Activated naive CD8-positive, alpha-beta T cell treated with anti-CD3 and anti-CD28 coated beads, Interleukin-2, amount 10 ng/mL, durations not matched to agents 7 days and 5 days (primary cell): ENCODE measurements around the gene IRAK1BP1. TPM values are rescaled to one million over a fixed set of nuclear protein-coding genes. Genes with fewer than 3 reads are reported as not detected.
"Not testable (repeated sequence)": the region's sequence is repeated elsewhere in the genome, so short reads cannot be mapped to it uniquely, and the experiment has no call there.

Experiments
- ATAC-seq: fragments of 150-1000 bp; cut with Tn5 transposase; one replicate; pipeline ENCODE4 v1.10.0; 2021; ENCODE audit warnings: low read depth, moderate library complexity
- POLR2A ChIA-PET: fragments of 350-600 bp; sonication (Branson Sonifier 250); formaldehyde crosslinking; loops from one replicate; lab custom pipeline; 2021; ENCODE audit warnings: antibody characterized with exemption; lab: Charles Lee
- DNase-seq: peaks from one replicate; pipeline ENCODE4 v3.0.0; 2021
- H3K27ac Mint-ChIP-seq: one replicate; pipeline ENCODE4 v1.8.0; 2022; ENCODE audit warnings: mild to moderate bottlenecking, mixed read lengths
- H3K27me3 Mint-ChIP-seq: one replicate; pipeline ENCODE4 v1.8.0; 2022; ENCODE audit warnings: mild to moderate bottlenecking, moderate library complexity, mixed read lengths
- H3K36me3 Mint-ChIP-seq: one replicate; pipeline ENCODE4 v1.8.0; 2021; ENCODE audit warnings: mild to moderate bottlenecking, mixed read lengths
- H3K4me1 Mint-ChIP-seq: one replicate; pipeline ENCODE4 v1.8.0; 2021; ENCODE audit warnings: mixed read lengths
- H3K4me3 Mint-ChIP-seq: one replicate; pipeline ENCODE4 v1.8.0; 2022; ENCODE audit warnings: mild to moderate bottlenecking, moderate library complexity, mixed read lengths
- H3K9me3 Mint-ChIP-seq: one replicate; pipeline ENCODE4 v1.8.0; 2021; ENCODE audit warnings: mixed read lengths
- total RNA-seq, 2 experiments: library from RNA; stranded (reverse); gene quantifications; one replicate each; pipeline ENCODE4 v1.2.3, GENCODE V29; 2021

The IRAK1BP1 gene
- total RNA-seq, 2 experiments from 2014 or later: 3.0 to 3.1 TPM

- H3K36me3 Mint-ChIP-seq: peaks cover 1% of the 10 kb centered on the region
- no peaks in the 10 kb centered on the region for H3K9me3 Mint-ChIP-seq
- DNase-seq (peak; percentile 49), ATAC-seq (peak; percentile 84)
- H3K27me3 Mint-ChIP-seq: peaks cover 22% of the 10 kb centered on the region
- H3K4me1 Mint-ChIP-seq: peaks cover 6% of the 10 kb centered on the region
- peak overlapping the region; percentile 77 for H3K4me3 Mint-ChIP-seq
- no peak overlapping the region for H3K27ac Mint-ChIP-seq
- POLR2A ChIA-PET: interaction anchor here (1.1 kb wide), 1 partner anchor 168 kb away, joined by 4 read pairs; the partner anchor contains the start of gene PHIP
Observed at GRCh38 chr6:78910591-78911171, 43.3 kb downstream of the IRAK1BP1 start.

GRCh38 chr6:78911218-78911940, 44.0 kb downstream of the IRAK1BP1 start:
- DNase-seq (no peak), ATAC-seq (no peak)
- no peak overlapping the region for H3K27ac Mint-ChIP-seq
- H3K36me3 Mint-ChIP-seq: peaks cover 1% of the 10 kb centered on the region
- peaks cover 6% of the 10 kb centered on the region for H3K4me1 Mint-ChIP-seq
- POLR2A ChIA-PET: interaction anchor here (1.1 kb wide), 1 partner anchor 167 kb away, joined by 4 read pairs; the partner anchor contains the start of gene PHIP
- H3K4me3 Mint-ChIP-seq: peak overlapping the region; percentile 77
- peaks cover 22% of the 10 kb centered on the region for H3K27me3 Mint-ChIP-seq
- peaks cover 2% of the 10 kb centered on the region for H3K9me3 Mint-ChIP-seq

- Mint-ChIP-seq H3K27me3 (peaks cover 16% of the 10 kb centered on the region), H3K27ac (no peak overlapping the region), H3K4me3 (no peak overlapping the region), H3K9me3 (peaks cover 26% of the 10 kb centered on the region), H3K4me1 (peaks cover 5% of the 10 kb centered on the region), H3K36me3 (no peaks in the 10 kb centered on the region)
- POLR2A ChIA-PET: no interaction called here
- DNase-seq: no peak
- ATAC-seq: no peak
Observed at GRCh38 chr6:78916411-78916810, 49.1 kb downstream of the IRAK1BP1 start.

- ATAC-seq (peak; percentile 33), DNase-seq (no peak)
- Mint-ChIP-seq H3K36me3 (no peaks in the 10 kb centered on the region), H3K27ac (no peak overlapping the region), H3K27me3 (peaks cover 12% of the 10 kb centered on the region), H3K9me3 (peaks cover 31% of the 10 kb centered on the region), H3K4me1 (peaks cover 5% of the 10 kb centered on the region), H3K4me3 (no peak overlapping the region)
- POLR2A ChIA-PET: no interaction called here
Observed at GRCh38 chr6:78917788-78918187, 50.4 kb downstream of the IRAK1BP1 start.

GRCh38 chr6:78921168-78921567, 53.8 kb downstream of the IRAK1BP1 start:
- H3K36me3 Mint-ChIP-seq, H3K27ac Mint-ChIP-seq, H3K4me3 Mint-ChIP-seq, ATAC-seq, H3K4me1 Mint-ChIP-seq, POLR2A ChIA-PET, DNase-seq: not testable (repeated sequence)
- H3K9me3 Mint-ChIP-seq: peaks cover 38% of the 10 kb centered on the region
- H3K27me3 Mint-ChIP-seq: peaks cover 14% of the 10 kb centered on the region

GRCh38 chr6:78925317-78925716, 58.0 kb downstream of the IRAK1BP1 start:
- ATAC-seq (no peak), DNase-seq (no peak)
- H3K27ac Mint-ChIP-seq: no peak overlapping the region
- peaks cover 18% of the 10 kb centered on the region for H3K27me3 Mint-ChIP-seq
- no peaks in the 10 kb centered on the region for H3K36me3 Mint-ChIP-seq
- H3K4me3 Mint-ChIP-seq: no peak overlapping the region
- no peaks in the 10 kb centered on the region for H3K4me1 Mint-ChIP-seq
- H3K9me3 Mint-ChIP-seq: peaks cover 22% of the 10 kb centered on the region
- POLR2A ChIA-PET: no interaction called here

- no peak overlapping the region for H3K27ac Mint-ChIP-seq
- POLR2A ChIA-PET: no interaction called here
- H3K36me3 Mint-ChIP-seq: peaks cover 22% of the 10 kb centered on the region
- ATAC-seq: no peak
- H3K9me3 Mint-ChIP-seq: peaks cover 3% of the 10 kb centered on the region
- DNase-seq: no peak
- no peaks in the 10 kb centered on the region for H3K4me1 Mint-ChIP-seq
- H3K4me3 Mint-ChIP-seq: no peak overlapping the region
- H3K27me3 Mint-ChIP-seq: no peaks in the 10 kb centered on the region
Observed at GRCh38 chr6:78935553-78935952, 68.2 kb downstream of the IRAK1BP1 start.

- POLR2A ChIA-PET: no interaction called here
Observed at GRCh38 chr6:78936515-78936914, 69.2 kb downstream of the IRAK1BP1 start.

GRCh38 chr6:78942446-78942845, 75.1 kb downstream of the IRAK1BP1 start:
- Mint-ChIP-seq H3K27me3 (no peaks in the 10 kb centered on the region), H3K9me3 (no peaks in the 10 kb centered on the region), H3K36me3 (peaks cover 44% of the 10 kb centered on the region), H3K27ac (no peak overlapping the region), H3K4me3 (no peak overlapping the region), H3K4me1 (no peaks in the 10 kb centered on the region)
- ATAC-seq (no peak), DNase-seq (no peak)
- POLR2A ChIA-PET: no interaction called here

More at GRCh38 chr6:78936515-78936914, 69.2 kb downstream of the IRAK1BP1 start:
- peaks cover 28% of the 10 kb centered on the region for H3K36me3 Mint-ChIP-seq
- DNase-seq (no peak), ATAC-seq (no peak)
- peaks cover 3% of the 10 kb centered on the region for H3K9me3 Mint-ChIP-seq
- no peak overlapping the region for H3K27ac Mint-ChIP-seq
- H3K4me3 Mint-ChIP-seq: no peak overlapping the region
- H3K27me3 Mint-ChIP-seq: no peaks in the 10 kb centered on the region
- H3K4me1 Mint-ChIP-seq: no peaks in the 10 kb centered on the region

GRCh38 chr6:78947529-78947928, 80.2 kb downstream of the IRAK1BP1 start:
- peaks cover 61% of the 10 kb centered on the region for H3K36me3 Mint-ChIP-seq
- no peaks in the 10 kb centered on the region for H3K4me1 Mint-ChIP-seq
- no peak for ATAC-seq
- no peaks in the 10 kb centered on the region for H3K27me3 Mint-ChIP-seq
- peaks cover 21% of the 10 kb centered on the region for H3K9me3 Mint-ChIP-seq
- no peak overlapping the region for H3K27ac Mint-ChIP-seq
- H3K4me3 Mint-ChIP-seq: no peak overlapping the region
- DNase-seq: no peak
- POLR2A ChIA-PET: no interaction called here

GRCh38 chr6:78947962-78948361, 80.6 kb downstream of the IRAK1BP1 start:
- no peak overlapping the region for H3K4me3 Mint-ChIP-seq
- H3K27ac Mint-ChIP-seq: no peak overlapping the region
- H3K36me3 Mint-ChIP-seq: peaks cover 65% of the 10 kb centered on the region
- ATAC-seq: no peak
- no peaks in the 10 kb centered on the region for H3K4me1 Mint-ChIP-seq
- POLR2A ChIA-PET: no interaction called here
- no peaks in the 10 kb centered on the region for H3K27me3 Mint-ChIP-seq
- H3K9me3 Mint-ChIP-seq: peaks cover 21% of the 10 kb centered on the region
- no peak for DNase-seq

GRCh38 chr6:78948785-78949184, 81.4 kb downstream of the IRAK1BP1 start:
- H3K4me3 Mint-ChIP-seq: no peak overlapping the region
- no peaks in the 10 kb centered on the region for H3K4me1 Mint-ChIP-seq
- no peak for DNase-seq
- POLR2A ChIA-PET: no interaction called here
- H3K27ac Mint-ChIP-seq: no peak overlapping the region
- no peaks in the 10 kb centered on the region for H3K27me3 Mint-ChIP-seq
- H3K36me3 Mint-ChIP-seq: peaks cover 69% of the 10 kb centered on the region
- H3K9me3 Mint-ChIP-seq: peaks cover 24% of the 10 kb centered on the region
- ATAC-seq: no peak

- Mint-ChIP-seq H3K4me1 (no peaks in the 10 kb centered on the region), H3K4me3 (no peak overlapping the region), H3K27me3 (no peaks in the 10 kb centered on the region), H3K36me3 (peaks cover 70% of the 10 kb centered on the region), H3K9me3 (peaks cover 24% of the 10 kb centered on the region), H3K27ac (no peak overlapping the region)
- POLR2A ChIA-PET: no interaction called here
- DNase-seq (no peak), ATAC-seq (no peak)
Observed at GRCh38 chr6:78952362-78952761, 85.0 kb downstream of the IRAK1BP1 start.
